GM21367 (cell line): ENCODE measurements around the gene RBP3.
"Not testable (repeated sequence)": the region's sequence is repeated elsewhere in the genome, so short reads cannot be mapped to it uniquely, and the experiment has no call there.

Source experiments
- ATAC-seq: cut with Tn5 transposase; IDR thresholded peaks from one replicate; pipeline ENCODE4 v1.9.1; 2021; ENCODE audit not compliant: unreplicated experiment

The RBP3 gene

DNA sequence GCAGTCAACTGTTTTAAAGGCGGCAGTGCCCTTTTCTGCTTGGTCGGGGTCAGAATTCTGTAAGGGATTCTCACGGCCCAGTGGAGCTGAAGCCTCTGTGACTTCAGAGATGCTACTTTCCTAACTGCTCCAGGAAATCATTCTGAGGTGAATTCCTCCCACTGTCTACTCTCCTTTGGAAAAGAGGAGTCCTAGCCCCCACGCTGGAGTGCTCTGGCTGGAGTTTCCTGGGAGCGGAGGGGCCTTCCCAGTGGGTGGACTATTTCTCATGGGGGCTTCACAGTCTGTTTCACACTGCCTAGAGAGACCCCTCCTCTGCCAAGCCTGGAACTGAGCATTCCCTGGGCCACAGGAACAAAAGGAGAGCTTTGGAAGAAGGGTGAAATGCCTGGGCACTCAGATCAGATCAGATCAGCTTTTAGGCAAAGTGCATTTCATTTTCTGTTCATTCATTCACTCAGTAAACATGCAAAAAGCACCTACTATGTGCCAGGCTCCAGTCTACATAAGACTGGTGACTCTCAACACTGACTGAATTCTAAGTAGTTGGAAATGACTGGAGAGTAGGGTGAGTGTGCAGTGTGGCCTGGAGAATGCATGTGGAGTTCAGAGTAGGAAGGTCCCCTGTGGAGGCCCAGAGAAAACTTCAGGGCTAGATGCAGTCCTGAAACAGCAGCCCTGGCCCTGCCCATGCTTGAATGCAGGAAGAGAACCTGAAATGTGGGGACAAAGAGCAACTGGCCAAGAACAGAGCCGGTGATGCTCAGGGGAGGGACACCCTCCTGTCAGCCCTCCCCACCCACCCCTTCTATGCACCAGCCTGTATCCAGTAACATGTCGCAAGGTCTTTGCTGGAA is 23.7 kb downstream of the RBP3 start:
- ATAC-seq = no peak

DNA sequence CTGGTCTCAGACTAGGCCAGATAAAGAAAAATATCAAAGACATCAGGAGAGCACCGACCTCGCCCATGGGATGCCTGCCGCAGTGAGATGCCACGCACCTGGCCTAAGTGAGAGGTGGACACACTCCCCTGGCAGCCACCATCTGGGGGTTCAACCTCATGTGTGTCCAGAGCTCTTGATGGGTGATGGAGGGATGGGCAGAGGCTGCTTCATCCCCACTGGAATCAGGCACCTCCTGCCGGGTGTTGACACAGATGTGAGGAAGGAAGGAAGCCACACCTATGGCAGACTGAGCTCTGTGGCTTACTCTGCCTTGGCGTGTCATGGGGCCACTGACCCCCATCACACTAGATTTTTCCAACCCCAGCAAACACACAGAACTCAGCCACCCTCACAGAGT is 24.6 kb downstream of the RBP3 start:
- no peak for ATAC-seq

DNA sequence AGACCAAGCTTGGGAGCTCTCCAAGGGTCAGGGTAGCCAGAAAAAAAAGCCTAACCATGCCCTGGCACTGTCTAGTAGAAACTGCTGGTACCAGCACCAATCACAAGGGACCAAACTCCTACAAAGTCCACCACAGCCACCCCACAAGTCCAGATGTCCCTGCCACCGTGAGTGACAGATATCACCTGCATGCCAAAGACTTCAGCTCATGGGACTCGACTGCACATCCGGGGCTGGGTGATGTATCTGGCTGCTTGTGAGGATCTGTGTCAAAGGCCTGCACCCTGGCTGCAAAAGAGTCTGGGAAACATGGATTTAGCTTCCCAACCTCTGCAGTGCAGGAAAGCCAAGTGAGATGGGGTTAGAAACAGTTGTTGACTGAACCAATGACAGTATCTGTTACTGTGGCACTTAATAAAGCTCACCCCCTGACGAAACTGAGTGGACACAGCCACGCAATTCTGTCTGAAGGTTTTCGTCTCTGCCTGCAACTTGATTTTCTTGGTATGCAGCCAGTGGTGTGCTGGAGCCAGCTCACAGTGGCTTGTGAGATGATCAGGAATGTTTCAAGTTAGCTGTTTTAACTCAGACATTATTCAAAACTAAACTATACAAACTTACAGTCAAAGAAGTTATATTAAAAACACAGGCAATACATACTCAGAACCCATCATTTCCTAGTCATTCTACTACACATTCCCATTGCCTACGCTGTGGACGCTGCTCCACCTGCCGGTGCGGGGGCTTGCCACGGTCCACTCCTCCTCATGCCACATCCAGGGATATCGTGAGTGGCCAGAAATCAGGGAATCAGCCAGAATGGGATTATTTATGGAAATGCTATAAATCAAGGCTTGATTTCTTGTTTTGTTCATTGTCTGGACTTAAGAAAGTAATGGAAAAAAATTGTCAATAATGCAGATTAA is 26.7 kb downstream of the RBP3 start:
- no peak for ATAC-seq

DNA sequence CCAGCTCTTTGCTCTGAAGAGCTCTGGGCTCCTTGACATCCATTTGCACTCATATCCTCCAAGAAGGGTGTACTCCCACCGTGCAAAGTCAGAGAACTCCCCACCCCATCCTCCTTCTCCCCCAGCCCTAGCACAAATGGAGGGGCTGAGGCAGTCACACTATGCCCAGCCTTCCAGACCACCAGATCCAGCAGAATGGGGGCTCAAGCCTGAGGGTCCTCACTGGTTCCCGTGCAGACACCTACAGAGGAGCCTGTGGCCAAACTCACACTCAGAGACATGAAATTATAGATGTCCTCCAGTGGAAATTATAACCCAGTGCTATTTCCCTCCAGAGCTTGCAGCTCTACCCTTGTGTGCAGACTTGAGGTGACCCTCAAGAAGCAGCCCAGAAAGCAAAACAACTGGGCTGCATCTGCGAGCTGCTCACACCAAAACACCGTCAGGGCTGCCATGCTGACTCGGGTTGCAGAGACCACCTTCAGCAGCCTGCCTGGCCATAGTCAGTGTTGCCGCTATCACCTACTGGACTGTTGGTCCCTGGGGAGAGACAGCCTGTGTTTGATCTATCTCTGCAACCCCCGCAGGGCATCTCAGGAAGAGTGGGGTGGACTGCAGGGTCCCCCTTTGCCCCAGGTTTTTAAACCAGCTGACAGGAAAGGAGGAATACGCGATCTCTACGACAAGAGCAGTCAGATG is 28.5 kb downstream of the RBP3 start:
- ATAC-seq = no peak

DNA sequence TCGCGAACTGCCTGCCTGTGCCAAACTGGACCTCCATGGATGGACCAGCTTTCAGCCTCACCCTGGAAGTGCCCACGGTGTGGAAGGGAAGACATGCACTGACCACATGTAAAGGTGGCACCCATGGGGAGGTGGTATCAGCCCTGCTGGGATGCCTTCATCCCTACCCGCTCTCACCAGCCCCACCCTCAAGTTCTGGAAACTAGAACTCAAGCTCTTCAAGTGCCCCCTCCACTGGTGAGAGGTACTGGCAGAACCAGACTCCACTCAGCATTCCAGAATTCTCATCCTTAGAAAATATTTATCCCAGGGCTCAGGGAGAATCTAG is 30.0 kb downstream of the RBP3 start:
- ATAC-seq = no peak

DNA sequence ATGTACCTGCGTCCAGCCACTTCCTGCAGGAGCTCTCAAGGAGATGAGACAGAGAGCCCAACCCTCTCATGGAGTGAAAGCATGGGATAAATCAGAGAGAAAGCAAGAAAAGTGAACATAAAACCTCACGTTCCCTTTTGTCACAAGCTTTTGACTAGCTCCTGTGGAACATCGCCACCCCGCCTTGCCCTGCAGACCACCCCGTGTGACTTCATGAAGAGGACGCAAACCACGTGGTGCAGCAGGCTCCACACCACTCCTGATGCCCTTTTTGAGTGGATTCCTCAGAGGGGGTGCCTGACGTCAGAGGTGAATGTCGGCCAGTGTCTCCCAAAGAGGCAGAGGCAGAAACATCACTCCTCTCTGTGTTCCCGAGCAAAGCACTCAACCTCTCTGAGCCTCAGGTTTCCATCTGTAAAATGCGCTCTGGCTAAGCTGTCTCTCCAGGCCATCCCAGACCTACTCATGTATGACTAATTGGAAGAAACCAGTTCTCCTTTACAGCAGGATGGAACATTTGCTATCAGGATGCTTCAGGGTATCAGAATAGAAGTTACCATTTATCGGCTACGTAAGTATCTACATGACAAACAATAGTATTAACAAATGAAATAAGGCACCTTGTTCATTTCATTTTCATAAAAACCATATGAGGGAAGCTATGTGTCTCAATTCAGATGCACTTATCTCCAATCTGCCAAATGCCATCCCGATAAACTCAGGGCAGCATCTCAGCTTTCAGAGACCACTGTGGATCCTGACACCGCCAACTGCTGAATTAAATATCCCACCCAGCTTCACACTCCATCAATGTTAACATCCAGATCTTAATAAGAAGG is 30.7 kb downstream of the RBP3 start:
- ATAC-seq = no peak

DNA sequence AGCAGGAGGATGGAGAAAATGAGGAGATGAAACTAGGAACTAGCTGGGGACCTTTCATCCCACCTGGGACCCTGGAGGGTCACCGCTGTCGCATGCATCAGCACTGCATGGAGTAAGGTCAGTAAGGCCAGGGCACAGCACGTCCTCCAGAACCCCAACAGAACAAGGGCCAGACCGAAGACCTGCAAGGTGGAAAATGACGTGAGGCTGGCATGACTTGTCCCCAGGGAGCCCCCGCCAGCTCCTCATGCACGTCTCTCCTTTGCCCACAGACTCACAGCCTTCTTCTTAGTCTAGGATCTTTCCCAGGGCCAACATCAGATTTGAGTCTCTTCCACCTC is 31.3 kb downstream of the RBP3 start:
- ATAC-seq = no peak

DNA sequence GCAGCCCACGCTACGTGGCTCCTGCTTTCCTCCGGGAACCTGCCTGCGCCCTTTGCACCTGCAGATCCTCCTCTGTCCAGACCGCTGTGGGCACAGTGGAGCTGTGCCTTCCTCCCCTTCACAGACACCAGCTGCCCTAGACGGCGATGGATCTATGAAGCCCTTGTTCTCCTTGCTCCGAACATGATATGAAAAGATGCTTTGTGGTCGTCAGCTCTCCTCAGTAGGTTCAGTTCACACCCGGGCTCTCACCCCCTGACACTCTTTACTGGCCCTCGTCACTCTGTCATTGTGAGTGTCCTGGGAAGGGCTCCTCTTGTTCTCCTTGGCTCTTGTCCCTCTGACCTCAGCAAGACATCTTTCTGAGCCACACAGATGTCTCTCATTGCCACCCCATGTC is 31.7 kb downstream of the RBP3 start:
- ATAC-seq = no peak

DNA sequence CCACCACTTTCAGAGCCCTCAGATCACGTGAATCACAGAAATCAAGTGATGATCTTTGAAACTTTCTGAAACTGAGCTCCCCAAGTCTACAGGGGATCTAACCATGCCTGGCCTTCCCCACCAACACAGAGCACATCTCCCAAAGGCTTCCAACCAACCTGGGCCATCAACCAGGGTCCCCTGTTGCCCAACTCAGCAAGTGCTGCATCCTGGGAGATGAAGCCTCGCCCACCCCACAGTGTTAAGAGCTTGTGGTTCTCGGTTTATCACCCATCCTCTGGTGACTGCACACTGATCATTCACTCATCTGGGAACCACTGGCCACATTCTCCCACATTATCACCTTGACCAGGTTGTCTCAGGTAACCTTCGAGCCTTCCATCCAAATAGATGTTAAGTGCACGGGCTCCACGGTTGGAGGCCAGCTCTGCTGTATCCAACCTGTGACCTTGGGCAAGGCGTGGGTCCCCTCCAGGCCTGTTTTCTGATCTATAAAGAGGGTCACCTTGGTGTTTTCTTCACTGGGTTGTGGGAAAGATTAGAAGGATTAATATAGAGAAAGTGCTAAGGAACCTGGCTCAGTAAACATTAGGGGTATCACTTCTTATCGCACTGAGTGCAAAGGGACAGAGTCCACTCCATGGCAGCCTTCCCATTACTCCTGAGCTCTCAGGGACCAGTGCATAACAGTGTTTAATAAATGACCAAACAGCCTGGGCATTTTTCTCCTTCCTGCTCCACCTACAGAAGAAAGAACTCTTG is 32.4 kb downstream of the RBP3 start:
- ATAC-seq = no peak

DNA sequence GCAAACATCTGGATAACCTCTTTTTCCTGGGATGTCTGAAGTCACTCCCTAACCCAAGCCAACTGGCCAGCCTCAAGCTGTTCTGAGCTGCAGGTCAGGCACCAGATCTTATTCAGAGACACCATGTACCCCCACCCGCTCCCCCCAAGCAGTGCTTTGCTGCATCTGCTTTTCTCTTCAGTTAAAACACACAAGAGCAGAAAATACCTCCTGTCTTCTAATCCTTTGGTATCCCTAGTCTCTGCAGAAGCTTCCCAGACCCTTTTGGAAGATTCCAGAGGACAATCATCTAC is 32.9 kb downstream of the RBP3 start:
- no peak for ATAC-seq

DNA sequence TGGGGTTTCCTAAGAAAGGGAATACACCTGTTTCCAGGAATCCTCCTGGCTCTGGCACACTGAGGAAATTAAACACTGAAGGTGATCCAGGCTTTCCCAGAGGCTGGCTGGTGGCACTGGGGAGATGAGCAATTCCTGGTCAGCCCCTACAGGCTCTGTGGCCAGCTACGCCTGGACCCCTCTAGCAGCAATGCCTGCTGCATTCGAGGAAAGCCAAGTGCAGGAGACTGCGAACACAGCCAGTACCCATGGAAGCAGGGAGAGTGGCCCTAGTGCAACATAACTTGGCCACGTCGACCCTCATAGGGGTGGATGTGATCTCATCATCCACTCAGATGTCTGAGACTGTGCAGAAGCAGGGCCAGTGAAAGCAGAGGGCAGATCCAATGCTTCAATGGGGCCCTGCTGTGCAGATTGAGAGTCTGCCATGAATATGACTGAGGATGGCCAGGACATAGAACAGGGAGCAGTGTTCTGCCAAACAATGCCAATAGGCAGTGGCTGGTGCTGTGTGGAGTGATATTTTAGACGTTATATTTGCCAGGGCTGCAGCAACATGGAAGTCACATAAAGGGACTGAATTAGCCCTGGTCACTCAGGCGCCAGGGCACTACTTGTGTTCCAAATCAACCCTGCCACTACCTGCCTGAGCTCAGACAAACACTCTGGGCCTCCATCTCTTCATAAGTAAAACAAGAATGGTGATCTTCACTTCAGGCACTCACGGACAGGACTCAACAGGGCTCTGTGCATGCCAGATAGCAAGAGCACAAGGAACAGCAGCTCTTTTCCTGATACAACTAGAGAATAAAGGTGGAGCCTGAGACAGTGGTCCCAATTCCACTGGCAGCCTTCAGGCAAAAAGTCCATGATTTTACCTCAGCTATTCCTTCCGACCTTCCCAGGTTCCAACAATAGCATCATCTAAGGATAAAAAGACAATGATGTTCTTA is 33.5 kb downstream of the RBP3 start:
- no peak for ATAC-seq

DNA sequence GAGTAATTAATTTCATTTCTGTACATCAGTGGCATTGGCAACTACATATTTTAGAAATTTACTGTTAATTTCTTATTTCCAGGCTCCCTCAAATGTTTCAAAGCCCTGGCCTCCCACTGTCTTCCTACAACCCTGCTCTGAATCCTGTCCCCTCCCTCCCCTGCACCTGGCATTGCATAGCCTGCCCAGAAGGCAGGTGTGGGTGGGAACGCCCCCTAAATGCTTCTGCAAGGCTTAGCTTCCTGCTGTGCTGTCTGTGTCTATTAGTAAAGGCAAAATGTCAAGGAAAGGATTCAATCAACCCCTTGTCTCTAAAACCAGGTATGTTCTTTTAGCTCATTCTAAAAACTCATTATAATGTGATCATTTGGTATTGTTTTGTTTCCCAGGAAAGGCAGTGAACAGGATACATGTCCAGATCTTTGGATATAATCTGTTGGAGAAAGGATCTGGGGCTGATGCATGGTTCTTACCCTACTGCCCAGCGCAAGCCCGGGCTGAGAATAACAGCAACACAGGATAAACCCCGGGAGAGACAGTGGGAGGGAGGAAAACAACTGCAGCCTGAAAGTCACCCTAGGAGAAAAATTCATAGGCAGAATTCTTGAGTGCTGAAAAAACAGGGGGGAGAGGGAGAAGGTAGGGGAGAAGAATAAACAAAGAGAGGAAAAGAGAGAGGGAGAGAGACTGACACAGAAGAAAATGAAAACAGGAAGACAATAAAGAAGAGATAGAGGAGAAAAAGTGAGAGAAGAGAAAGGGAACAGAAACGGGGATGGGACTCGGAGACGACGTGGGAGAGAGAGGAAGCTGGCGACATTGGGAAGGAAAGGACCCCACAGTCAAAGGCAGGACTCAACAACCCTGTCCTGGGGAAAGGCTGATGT is 35.3 kb downstream of the RBP3 start:
- ATAC-seq = no peak

DNA sequence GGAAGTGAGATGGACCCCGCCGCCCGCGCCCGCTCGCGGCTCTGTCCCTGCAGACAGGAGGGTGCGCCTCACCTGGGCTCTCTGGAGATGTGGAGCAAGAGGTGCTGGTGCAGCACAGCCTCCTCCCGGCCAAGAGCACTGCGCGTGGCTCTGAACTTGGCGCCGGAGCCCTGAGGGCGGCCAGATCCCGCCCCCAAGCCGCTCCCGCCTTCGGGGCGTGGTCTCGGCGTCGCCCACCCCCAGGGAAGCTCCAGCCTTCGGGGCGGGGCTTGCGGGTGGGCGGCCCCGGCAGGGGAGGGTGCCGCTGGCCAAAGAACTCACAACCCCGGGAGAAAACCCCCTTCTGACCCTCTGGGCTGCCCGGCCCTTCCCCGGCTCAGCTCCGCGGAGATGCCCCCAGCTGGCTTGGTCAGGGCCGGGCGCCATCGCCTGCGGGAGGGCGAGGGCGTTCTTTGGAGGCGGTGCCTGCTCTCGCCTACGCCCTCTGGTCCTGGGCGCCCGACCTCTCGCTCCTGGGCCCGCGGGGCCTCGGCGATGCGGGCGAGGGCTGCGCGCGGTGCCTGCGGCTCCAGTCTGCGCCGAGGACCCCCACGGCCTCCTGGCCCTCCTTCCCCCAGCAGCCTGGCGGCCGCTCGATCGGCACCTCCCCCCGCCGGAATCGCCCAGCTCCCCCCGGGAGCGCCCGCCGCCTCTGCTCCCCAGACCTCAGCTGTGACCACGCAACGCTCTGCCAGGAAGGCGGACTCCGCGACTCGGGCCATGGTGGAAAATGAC is 36.2 kb downstream of the RBP3 start, which contains the start of gene ZNF488:
TSS of gene ZNF488 (minus strand) at position 146 of the 774 bp plus-strand sequence. CDS start 15,464 bp downstream, outside the sequence.
- peak; percentile 89 for ATAC-seq

DNA sequence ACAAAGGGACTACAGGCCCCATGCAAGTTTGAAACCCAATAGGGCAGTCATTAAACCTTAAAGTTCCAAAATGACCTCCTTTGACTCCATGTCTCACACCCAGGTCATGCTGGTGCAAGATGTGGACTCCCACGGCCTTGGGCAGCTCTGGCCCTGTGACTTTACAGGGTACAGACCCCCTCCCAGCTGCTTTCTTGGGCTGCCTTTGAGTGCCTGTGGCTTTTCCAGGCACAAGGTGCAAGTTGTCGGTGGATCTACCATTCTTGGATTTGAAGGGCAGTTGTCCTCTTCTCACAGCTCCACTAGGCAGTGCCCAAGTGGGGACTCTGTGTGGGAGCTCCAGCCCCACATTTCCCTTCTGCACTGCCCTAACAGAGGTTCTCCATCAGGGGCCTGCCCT is 37.9 kb downstream of the RBP3 start:
- not testable (repeated sequence) for ATAC-seq

DNA sequence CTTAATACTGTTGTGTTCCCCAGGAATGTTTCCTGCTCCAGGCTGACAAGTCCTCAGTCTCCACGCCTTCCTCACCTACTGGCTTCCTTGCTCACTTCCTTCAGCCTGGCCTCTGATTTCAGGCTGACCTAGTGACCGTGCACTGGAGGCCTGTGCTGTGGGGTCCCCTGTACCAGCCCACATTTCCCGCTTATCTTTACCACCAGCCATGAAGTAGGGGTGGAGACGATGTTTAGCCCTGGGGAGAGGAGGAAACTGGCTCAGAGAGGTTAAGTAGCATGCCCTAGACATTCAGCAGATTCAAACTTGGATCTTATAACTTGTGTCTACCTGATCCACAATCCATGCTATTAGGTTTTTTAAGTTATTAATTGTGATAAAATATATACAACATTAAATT is 40.7 kb downstream of the RBP3 start:
- ATAC-seq = no peak

DNA sequence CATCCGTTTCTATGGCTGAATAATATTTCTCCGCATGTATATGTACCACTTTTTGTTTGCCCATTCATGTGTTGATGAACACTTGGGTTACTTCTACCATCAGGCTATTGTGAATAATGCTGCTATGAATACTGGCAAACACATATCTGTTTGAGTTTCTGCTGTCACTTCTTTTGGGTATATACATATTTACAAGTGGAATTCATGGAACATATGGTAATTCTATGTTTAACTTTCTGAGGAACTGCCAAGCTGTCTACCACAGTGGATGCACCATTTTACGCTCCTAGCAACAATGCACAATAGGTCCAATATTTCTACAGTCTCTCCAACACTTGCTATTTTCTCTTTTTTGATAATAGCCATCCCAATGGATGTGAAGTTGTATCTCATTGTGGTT is 41.5 kb downstream of the RBP3 start:
- ATAC-seq = no peak

DNA sequence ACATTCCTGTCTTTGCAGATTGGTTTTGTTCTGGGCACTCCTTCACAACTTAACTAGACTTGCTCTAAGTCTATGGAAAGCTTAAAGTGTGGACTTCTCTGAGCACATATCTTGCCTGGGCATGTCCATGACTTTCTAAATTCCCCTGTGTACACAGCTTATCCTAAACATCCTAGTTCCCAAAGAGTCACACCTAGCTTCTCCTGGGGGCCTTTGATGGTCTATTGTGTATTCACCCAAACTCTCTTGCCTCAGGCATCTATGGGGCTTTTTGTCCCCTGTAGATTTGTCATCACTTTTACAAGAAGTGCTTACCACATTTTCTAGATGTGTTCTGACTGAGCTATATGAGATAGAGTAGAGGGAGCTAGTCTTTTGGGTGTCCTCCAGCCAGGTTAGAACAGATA is 48.2 kb downstream of the RBP3 start:
- no peak for ATAC-seq
